ENCODE measurements around the gene CD8B.

- no peak for TF ChIP-seq CTCF (IDR thresholded peaks at IDR 0.05 in 2 of 3, conservative IDR thresholded peaks at IDR 0.05 in 1 of 3; ENCODE audit: insufficient read depth in 2 of 3, low read depth in 1 of 3, low read length in 3 of 3)
- TF ChIP-seq HDAC6 (IDR thresholded peaks at IDR 0.05; ENCODE audit: low read depth, low read length): no peak
- TF ChIP-seq JUN (IDR thresholded peaks at IDR 0.05; ENCODE audit: borderline replicate concordance, low read depth, low read length): no peak
- TF ChIP-seq JUN (CRISPR knock-in tag; IDR thresholded peaks at IDR 0.05; ENCODE audit: borderline replicate concordance): no peak
- no peak for TF ChIP-seq POLR2AphosphoS5 (IDR thresholded peaks at IDR 0.05; ENCODE audit: control insufficient read depth, insufficient read depth, low read depth, low read length)
These were observed 86.8 kb downstream of the CD8B start for GRCh38 chr2:86774862-86775261.

Measured in K562 (cell line).